Activated gamma-delta T cell treated with anti-CD3 and anti-CD28 coated beads, Interleukin-2, amount 50 U/mL, for 16 hours (primary cell): ENCODE data around the gene GPBP1L1.
"Not testable (repeated sequence)": the region's sequence is repeated elsewhere in the genome, so short reads cannot be mapped to it uniquely, and the experiment has no call there.

Experiments used
- DNase-seq: peaks from one replicate; pipeline ENCODE4 v3.0.0-alpha.2; 2020; ENCODE audit warnings: low read depth

GPBP1L1 gene

GRCh38 chr1:45679123-45679522, 7.2 kb downstream of the GPBP1L1 start:
- DNase-seq: no peak

GRCh38 chr1:45678489-45678888, 7.8 kb downstream of the GPBP1L1 start:
- no peak for DNase-seq

DNA sequence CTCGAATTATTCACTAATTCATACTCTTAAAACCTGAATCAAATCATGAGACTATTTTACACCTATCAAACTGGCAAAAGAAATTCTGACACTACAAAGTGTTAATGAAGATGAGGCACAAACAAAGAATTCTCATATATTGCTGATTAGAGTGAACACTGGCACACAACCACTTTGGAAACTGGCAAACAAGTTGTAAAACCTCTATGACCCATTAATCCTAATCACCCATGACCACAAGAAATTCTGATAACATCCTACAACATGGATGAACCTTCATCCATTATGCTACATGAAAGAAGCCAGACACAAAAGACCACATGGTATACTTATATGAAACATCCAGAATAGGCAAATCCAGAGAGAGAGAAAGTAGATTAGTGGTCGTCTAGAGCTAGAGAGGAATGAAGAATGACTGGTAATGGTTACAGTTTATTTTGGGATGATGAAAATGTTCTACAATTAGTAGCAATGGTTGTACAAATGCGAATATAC, 8.5 kb downstream of the GPBP1L1 start:
- no peak for DNase-seq

- DNase-seq: not testable (repeated sequence)
Measured at GRCh38 chr1:45676553-45676952, 9.8 kb downstream of the GPBP1L1 start.

- no peak for DNase-seq
Measured at GRCh38 chr1:45674478-45674877, 11.9 kb downstream of the GPBP1L1 start.

- no peak for DNase-seq
Measured at GRCh38 chr1:45673956-45674355, 12.4 kb downstream of the GPBP1L1 start.

- no peak for DNase-seq
Measured at GRCh38 chr1:45669859-45670655, 16.3 kb downstream of the GPBP1L1 start.

- no peak for DNase-seq
Measured at GRCh38 chr1:45669379-45669778, 17.0 kb downstream of the GPBP1L1 start.

DNA sequence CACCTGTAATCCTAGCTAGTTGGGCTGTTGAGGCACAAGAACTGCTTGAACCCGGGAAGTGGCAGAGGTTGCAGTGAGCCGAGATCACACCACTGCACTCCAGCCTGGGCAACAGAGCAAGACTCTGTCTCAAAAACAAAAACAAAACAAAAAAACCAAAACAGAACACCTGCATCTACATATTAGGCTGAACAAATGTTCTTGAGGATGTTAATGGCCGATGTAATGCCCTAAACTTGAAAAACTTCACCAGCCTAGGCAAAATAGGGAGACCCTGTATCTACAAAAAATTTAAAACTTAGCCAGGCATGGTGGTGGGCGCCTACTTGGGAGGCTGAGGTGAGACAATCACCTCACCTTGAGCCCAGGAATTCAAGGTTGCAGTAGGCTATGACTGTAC, 17.8 kb downstream of the GPBP1L1 start:
- no peak for DNase-seq

DNA sequence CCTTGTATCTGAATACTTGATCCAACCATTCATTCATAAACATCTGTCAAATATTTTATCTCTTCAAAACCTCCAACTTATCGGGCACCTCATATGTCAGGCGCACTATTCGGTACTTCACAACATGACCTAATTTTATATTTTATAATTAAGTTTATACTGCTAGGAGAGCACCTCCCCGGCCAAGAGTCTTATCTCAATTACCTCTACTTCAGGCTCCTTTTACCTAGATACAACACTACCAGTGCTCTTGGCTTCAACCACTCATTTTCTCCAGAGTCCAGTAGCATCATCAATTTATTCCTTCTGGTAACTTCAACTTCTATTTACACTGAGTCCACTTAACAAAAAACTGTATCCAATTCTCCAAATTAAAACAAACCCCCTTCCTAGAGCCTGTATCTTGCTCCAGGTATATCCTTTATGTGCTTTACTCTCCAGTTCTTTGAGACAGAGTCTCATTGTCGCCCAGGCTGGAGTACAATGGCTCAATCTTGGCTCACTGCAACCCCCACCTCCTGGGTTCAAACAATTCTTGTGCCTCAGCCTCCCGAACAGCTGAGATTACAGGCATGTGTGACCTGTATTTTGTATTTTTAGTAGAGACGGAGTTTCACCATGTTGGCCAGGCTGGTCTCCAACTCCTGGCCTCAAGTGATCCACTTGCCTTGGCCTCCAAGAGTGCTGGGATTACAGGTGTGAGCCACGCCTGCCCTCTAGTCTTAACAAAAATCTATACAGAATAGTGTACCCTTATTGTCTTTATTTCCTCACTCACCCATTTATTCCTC, 18.8 kb downstream of the GPBP1L1 start:
- no peak for DNase-seq

DNA sequence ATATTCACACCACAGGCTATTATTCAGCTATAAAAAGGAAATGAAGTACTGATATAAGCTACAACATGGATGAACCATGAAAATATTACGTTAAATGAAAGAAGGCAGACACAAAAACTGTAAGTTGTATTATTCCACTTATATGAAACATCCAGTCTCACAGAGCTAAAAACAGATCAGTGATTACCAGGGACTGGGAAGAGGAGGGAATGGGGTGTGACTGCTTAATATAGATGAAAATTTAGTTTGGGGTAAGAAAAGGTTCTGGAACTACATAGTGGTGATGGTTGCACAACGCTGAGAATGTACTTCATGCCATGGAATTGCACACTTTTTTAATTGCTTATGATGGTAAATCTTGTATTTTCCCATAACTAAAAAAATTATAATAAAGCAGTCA, 19.5 kb downstream of the GPBP1L1 start:
- no peak for DNase-seq

DNA sequence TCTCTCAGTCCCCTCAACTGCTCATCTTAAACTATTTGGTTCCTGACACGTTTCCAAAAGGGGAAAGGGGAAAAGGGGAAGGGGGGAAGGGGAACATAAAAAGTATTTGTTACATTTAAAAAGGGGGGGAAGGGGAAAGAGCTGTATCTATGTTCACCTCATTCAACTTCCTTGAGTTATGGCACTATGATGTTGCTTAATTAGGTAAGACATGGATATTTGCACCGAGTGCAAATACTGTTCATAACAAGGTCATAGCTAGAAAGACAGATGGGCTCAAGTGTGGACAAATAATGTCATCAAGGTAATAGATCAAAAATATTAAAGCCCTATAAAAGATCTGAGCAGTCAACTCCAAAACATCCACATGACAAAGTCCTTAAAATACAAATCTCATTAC, 26.0 kb downstream of the GPBP1L1 start:
- no peak for DNase-seq

GRCh38 chr1:45659222-45659621, 27.1 kb downstream of the GPBP1L1 start:
- DNase-seq: no peak

DNA sequence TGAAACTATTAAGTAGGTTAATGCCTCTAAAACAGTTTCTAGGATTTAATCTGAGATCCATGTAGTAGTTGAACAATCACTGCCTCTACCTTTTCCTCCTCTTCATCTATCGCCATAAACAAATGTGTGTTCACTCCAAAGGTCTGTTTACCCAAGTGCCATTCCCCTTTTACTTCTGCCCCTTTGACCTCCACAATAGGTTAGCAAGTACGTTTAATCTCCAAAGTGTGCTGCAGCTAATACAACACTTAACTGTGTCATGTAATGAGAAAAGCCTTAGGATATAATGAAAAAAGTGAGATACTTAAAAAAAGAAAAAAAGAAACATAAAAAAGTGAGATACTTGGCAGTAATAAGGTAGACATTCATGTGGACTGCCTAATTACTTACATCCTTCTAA, 28.2 kb downstream of the GPBP1L1 start:
- no peak for DNase-seq

DNA sequence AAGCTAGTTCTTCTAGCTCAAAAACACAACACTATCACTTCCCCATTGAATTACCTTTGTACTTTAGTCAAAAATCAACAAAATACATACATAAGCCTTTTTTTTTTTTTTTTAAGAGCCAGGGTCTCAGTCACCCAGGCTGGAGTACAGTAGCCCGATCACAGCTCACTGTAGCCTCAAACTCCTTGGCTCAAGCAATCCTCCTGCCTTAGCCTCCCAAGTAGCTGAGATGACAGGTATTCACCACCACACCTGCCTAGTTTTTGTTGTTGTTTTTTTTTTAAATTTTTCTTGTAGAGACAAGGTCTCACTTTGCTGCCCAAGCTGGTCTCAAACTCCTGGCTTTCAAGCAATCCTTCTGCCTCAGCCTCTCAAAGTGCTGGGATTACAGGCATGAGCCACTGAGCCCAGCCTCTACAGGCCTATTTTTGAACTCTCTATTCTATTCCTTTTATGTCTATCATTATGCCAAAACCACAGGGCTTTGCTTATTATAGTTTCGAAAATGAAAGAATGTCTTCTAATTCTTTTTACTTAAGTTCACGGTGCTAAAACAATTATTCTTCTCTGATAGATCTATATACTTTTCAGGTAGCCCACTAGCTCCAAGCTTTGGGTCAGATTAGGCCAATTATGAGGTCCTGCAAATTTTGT, 29.6 kb downstream of the GPBP1L1 start:
- no peak for DNase-seq

- DNase-seq: no peak
Measured at GRCh38 chr1:45654540-45655280, 31.6 kb downstream of the GPBP1L1 start.

GRCh38 chr1:45647248-45648021, 38.9 kb downstream of the GPBP1L1 start:
- DNase-seq: no peak

GRCh38 chr1:45644661-45645060, 41.7 kb downstream of the GPBP1L1 start:
- DNase-seq: no peak

DNA sequence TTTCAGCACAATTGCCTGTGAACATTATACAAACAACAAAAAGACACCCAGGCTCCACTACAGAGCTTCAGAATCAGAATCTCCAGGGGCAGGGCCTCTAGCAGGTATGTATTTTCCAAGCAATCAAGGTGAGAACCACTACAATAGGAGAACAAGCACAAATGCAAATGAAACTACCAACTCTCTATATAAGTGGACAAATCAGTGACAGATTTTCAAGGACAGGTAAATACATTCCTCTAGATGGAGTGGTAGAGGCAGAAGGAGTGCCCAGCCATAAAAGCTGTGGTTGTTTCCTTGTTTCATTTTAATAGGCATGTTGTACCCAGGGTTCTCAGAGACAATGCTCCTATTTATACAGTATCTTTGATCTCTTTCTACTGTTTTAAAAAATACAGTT, 42.4 kb downstream of the GPBP1L1 start:
- DNase-seq: no peak

- no peak for DNase-seq
Measured at GRCh38 chr1:45643321-45643720, 43.0 kb downstream of the GPBP1L1 start.

DNA sequence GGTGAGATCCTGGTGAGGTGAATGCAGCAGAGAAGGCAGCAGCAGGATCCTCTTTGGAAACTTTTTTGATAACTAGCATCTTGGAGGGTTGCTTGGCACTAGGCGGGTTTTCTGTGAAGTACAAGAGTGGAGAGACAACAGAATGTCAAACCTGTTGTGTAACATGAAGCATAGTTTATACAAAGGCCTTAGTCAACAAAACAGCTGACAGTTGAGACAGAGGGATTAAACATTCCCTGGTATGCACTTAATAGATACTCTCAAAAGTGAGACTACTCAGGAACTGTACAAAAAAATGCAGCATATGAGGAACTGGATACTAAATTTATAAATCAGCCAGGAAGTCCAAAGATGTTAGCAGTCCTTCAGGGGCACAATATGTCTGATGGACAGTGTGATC, 46.0 kb downstream of the GPBP1L1 start:
- no peak for DNase-seq
